GM12878 (cell line): ENCODE measurements around the gene KIF17. TPM values are rescaled to one million over a fixed set of nuclear protein-coding genes. Genes with fewer than 3 reads are reported as not detected.

Experiments
- ATAC-seq: fragments of 200-7000 bp; cut with Tn5 transposase; 3 replicates; pipeline ENCODE4 v1.9.1; 2020; ENCODE audit warnings: mild to moderate bottlenecking, moderate library complexity
- BruUV-seq: library from RNA; stranded (reverse); fragments of 400-500 nt; replicated peaks from 2 replicates; lab custom pipeline; 2021; lab: Mats Ljungman, UMichigan
- CTCF ChIA-PET: fragments of 300-600 bp; sonication (Branson Sonifier 250); formaldehyde crosslinking; extraction: SDS; loops from one replicate; lab custom pipeline; 2021; ENCODE audit warnings: inconsistent platforms; lab: Yijun Ruan, JAX
- POLR2A ChIA-PET: fragments of 350-600 bp; formaldehyde crosslinking; extraction: SDS; loops from one replicate; lab custom pipeline; 2021; ENCODE audit warnings: inconsistent platforms; lab: Charles Lee
- RAD21 ChIA-PET: fragments of 300-600 bp; sonication (Branson Sonifier 250); formaldehyde crosslinking; loops from one replicate; lab custom pipeline; 2023; ENCODE audit warnings: antibody characterized with exemption; ENCODE audit not compliant: unreplicated experiment; lab: Charles Lee
- SMC1A ChIA-PET: fragments of 300-600 bp; sonication (Branson Sonifier 250); formaldehyde crosslinking; loops from one replicate; lab custom pipeline; 2023; ENCODE audit not compliant: unreplicated experiment, uncharacterized antibody; lab: Charles Lee
- DNase-seq: peaks from one replicate; pipeline ENCODE4 v3.0.0-alpha.2; 2011; ENCODE audit warnings: low read depth, low spot score
- FAIRE-seq: peaks from 3 replicates; lab custom pipeline; 2011; peaks lifted over from hg19 to GRCh38; lab: Jason Lieb, UNC
- H2AFZ ChIP-seq: 2 replicates; pipeline ENCODE4 v1.6.0; 2011; ENCODE audit warnings: low read depth, low read length, control low read depth; ENCODE audit not compliant: control insufficient read depth
- H3K27ac ChIP-seq: 2 replicates; pipeline ENCODE4 v1.5.1; 2011; ENCODE audit warnings: control low read depth; ENCODE audit not compliant: control insufficient read depth, insufficient read depth
- H3K27me3 ChIP-seq, 2 experiments: replicated peaks in 1 of 2; 2 replicates each; pipeline versions ENCODE4 v1.6.0 to v1.6.1; 2011; ENCODE audit warnings: low read length in 1 of 2; ENCODE audit not compliant: control insufficient read depth in 2 of 2, insufficient read depth in 2 of 2
- H3K36me3 ChIP-seq, 2 experiments: 2 replicates each; pipeline ENCODE4 v1.5.1; 2011; ENCODE audit warnings: low read length in 1 of 2; ENCODE audit not compliant: control insufficient read depth in 2 of 2, insufficient read depth in 2 of 2
- H3K4me1 ChIP-seq: 2 replicates; pipeline ENCODE4 v1.6.1; 2011; ENCODE audit warnings: mild to moderate bottlenecking, low read length, moderate library complexity, mixed read lengths; ENCODE audit not compliant: control insufficient read depth, insufficient read depth
- H3K4me2 ChIP-seq: 2 replicates; pipeline ENCODE4 v1.6.0; 2011; ENCODE audit warnings: control low read depth; ENCODE audit not compliant: control insufficient read depth, insufficient read depth
- H3K4me3 ChIP-seq: fragments of 200-600 bp; sonication (generic); 2 replicates; pipeline ENCODE4 v1.5.1; 2016
- H3K79me2 ChIP-seq: 2 replicates; pipeline ENCODE4 v1.6.0; 2011; ENCODE audit warnings: low read length; ENCODE audit not compliant: control insufficient read depth, insufficient read depth
- H3K9ac ChIP-seq: 2 replicates; pipeline ENCODE4 v1.8.0; 2011; ENCODE audit warnings: low read length, control low read depth, mixed read lengths; ENCODE audit not compliant: control insufficient read depth, insufficient read depth
- H3K9me3 ChIP-seq: replicated peaks from 3 replicates; pipeline ENCODE4 v1.5.1; 2011; ENCODE audit warnings: mild to moderate bottlenecking, low read length; ENCODE audit not compliant: control insufficient read depth, insufficient read depth
- H4K20me1 ChIP-seq: 2 replicates; pipeline ENCODE4 v1.6.0; 2011; ENCODE audit not compliant: control insufficient read depth, insufficient read depth
- GABPA ChIP-seq: IDR thresholded peaks from 2 replicates; pipeline ENCODE4 v1.6.1; 2014; ENCODE audit warnings: antibody characterized with exemption, low read depth, mild to moderate bottlenecking, inconsistent platforms
- IKZF2 ChIP-seq, 2 experiments: fragments of 450-650 bp; IDR thresholded peaks; 2 replicates each; pipeline ENCODE4 v1.6.1; 2017; ENCODE audit warnings: mild to moderate bottlenecking in 2 of 2, moderate library complexity in 2 of 2
- NBN ChIP-seq: fragments of 450-650 bp; IDR thresholded peaks from 2 replicates; pipeline ENCODE4 v1.6.1; 2016
- NFYB ChIP-seq: IDR thresholded peaks from 2 replicates; pipeline ENCODE4 v1.6.1; 2011; ENCODE audit warnings: low read depth, mild to moderate bottlenecking, low read length, improper control_type of control experiment, moderate library complexity; ENCODE audit not compliant: insufficient read depth
- NR2C2 ChIP-seq: IDR thresholded peaks from 2 replicates; pipeline ENCODE4 v1.6.1; 2011; ENCODE audit warnings: borderline replicate concordance, low read depth; ENCODE audit not compliant: control insufficient read depth, insufficient read length
- PAX5 ChIP-seq: IDR thresholded peaks from 2 replicates; pipeline ENCODE4 v1.6.1; 2011; ENCODE audit warnings: low read depth, low read length, borderline replicate concordance
- WGBS: methylation state at CpG from one replicate; pipeline ENCODE4 v1.1.6; 2016; ENCODE audit warnings: low lambda C conversion rate; ENCODE audit not compliant: insufficient replicate concordance, insufficient coverage; ENCODE audit errors: missing lambda C conversion rate; 5-methylcytosine and 5-hydroxymethylcytosine counted together
- in situ Hi-C: fragments of 300-500 bp; cut with MboI; formaldehyde crosslinking; loops from 9 replicates; pipeline ENCODE4 v1.14.3; 2018; ENCODE audit warnings: mixed read lengths
- intact Hi-C: fragments of 100-400 bp; cut with micrococcal nuclease; formaldehyde crosslinking; loops from one replicate; pipeline ENCODE4 v1.14.2; 2022; ENCODE audit not compliant: unreplicated experiment
- polyA plus RNA-seq, 11 experiments: library from polyadenylated mRNA; depleted of rRNA in 4 of 11; unstranded in 6 of 11; stranded (reverse) in 5 of 11; fragments of >200 nt; fragmentation: Nextera tagmentation in 4 of 11; fragmentation: Illumina TruSeq in 1 of 11; extraction: Ambion mirVana in 4 of 11; extraction: Trizol in 1 of 11; gene quantifications; 1 replicate in 1 of 11; 2 replicates in 10 of 11; pipeline versions ENCODE4 v1.2.1 to v1.2.3, GENCODE V29; 2011 to 2016; ENCODE audit warnings: inconsistent platforms in 2 of 11, missing spikeins in 2 of 11, low read depth in 1 of 11
- total RNA-seq, 4 experiments: library from RNA; depleted of rRNA in 3 of 4; stranded (reverse); fragments of >200 nt in 3 of 4; fragmentation: Illumina TruSeq in 1 of 4; extraction: Trizol in 1 of 4; gene quantifications; 2 replicates each; pipeline versions ENCODE4 v1.2.1 to v1.2.3, GENCODE V29; 2013 to 2021
- TF ChIP-seq, protein P1 (sequence below): fragments of 450-650 bp; IDR thresholded peaks from 2 replicates; pipeline ENCODE4 v1.6.1; 2014; ENCODE audit warnings: mild to moderate bottlenecking
- TF ChIP-seq, protein P2 (sequence below): IDR thresholded peaks from 2 replicates; pipeline ENCODE4 v1.6.1; 2012; ENCODE audit warnings: improper control_type of control experiment, low read depth, low read length; ENCODE audit not compliant: insufficient replicate concordance

The KIF17 gene
- total and polyA plus RNA-seq, 10 of the 15 experiments (the other 5 are each of a cell fraction or from before 2014, with no cell fraction given) = 0.01 to 0.10 (median 0.03) TPM; not detected in 7

- Histone ChIP-seq H3K27me3 (peaks cover 8 to 9% of the 10 kb centered on the region in 2 experiments; a peak in 3 of 4 replicates), H3K4me3 (no peak overlapping the region), H3K36me3 (no peaks in the 10 kb centered on the region), H4K20me1 (0 out of 2 replicates have a peak, but pooled peaks cover 2% of the 10 kb centered on the region), H3K4me2 (no peak overlapping the region), H3K4me1 (no peaks in the 10 kb centered on the region), H3K79me2 (no peaks in the 10 kb centered on the region), H3K27ac (no peak overlapping the region), H3K9ac (no peak overlapping the region), H2AFZ (no peak overlapping the region), H3K9me3 (no peaks in the 10 kb centered on the region)
- ChIA-PET SMC1A (no interaction called here), CTCF (no interaction called here), RAD21 (no interaction called here), POLR2A (no interaction called here)
- intact Hi-C loops (no loop called here), in situ Hi-C loops (no loop called here)
- FAIRE-seq (no peak), ATAC-seq (no peak), DNase-seq (no peak)
- BruUV-seq = no TSS peak
- TF ChIP-seq, protein P1, sequence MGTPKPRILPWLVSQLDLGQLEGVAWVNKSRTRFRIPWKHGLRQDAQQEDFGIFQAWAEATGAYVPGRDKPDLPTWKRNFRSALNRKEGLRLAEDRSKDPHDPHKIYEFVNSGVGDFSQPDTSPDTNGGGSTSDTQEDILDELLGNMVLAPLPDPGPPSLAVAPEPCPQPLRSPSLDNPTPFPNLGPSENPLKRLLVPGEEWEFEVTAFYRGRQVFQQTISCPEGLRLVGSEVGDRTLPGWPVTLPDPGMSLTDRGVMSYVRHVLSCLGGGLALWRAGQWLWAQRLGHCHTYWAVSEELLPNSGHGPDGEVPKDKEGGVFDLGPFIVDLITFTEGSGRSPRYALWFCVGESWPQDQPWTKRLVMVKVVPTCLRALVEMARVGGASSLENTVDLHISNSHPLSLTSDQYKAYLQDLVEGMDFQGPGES = no peak
- TF ChIP-seq NR2C2 (no peak), PAX5 (no peak), IKZF2 (IDR thresholded peaks at IDR 0.05) (no peak), NBN (no peak), NFYB (no peak), GABPA (no peak)
- TF ChIP-seq, protein P2, sequence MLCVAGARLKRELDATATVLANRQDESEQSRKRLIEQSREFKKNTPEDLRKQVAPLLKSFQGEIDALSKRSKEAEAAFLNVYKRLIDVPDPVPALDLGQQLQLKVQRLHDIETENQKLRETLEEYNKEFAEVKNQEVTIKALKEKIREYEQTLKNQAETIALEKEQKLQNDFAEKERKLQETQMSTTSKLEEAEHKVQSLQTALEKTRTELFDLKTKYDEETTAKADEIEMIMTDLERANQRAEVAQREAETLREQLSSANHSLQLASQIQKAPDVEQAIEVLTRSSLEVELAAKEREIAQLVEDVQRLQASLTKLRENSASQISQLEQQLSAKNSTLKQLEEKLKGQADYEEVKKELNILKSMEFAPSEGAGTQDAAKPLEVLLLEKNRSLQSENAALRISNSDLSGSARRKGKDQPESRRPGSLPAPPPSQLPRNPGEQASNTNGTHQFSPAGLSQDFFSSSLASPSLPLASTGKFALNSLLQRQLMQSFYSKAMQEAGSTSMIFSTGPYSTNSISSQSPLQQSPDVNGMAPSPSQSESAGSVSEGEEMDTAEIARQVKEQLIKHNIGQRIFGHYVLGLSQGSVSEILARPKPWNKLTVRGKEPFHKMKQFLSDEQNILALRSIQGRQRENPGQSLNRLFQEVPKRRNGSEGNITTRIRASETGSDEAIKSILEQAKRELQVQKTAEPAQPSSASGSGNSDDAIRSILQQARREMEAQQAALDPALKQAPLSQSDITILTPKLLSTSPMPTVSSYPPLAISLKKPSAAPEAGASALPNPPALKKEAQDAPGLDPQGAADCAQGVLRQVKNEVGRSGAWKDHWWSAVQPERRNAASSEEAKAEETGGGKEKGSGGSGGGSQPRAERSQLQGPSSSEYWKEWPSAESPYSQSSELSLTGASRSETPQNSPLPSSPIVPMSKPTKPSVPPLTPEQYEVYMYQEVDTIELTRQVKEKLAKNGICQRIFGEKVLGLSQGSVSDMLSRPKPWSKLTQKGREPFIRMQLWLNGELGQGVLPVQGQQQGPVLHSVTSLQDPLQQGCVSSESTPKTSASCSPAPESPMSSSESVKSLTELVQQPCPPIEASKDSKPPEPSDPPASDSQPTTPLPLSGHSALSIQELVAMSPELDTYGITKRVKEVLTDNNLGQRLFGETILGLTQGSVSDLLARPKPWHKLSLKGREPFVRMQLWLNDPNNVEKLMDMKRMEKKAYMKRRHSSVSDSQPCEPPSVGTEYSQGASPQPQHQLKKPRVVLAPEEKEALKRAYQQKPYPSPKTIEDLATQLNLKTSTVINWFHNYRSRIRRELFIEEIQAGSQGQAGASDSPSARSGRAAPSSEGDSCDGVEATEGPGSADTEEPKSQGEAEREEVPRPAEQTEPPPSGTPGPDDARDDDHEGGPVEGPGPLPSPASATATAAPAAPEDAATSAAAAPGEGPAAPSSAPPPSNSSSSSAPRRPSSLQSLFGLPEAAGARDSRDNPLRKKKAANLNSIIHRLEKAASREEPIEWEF = no peak
- 51% methylated on average over 25 of the region's 25 CpGs for WGBS
Observed at GRCh38 chr1:20726118-20726911, 8.5 kb upstream of the KIF17 start.
